COLO829 (cell line): Measurements from ENCODE around the gene POLR2E.

Experiments used
- DNase-seq: peaks from one replicate; pipeline ENCODE4 v3.0.0; 2012; ENCODE audit warnings: low spot score

Gene POLR2E

DNA sequence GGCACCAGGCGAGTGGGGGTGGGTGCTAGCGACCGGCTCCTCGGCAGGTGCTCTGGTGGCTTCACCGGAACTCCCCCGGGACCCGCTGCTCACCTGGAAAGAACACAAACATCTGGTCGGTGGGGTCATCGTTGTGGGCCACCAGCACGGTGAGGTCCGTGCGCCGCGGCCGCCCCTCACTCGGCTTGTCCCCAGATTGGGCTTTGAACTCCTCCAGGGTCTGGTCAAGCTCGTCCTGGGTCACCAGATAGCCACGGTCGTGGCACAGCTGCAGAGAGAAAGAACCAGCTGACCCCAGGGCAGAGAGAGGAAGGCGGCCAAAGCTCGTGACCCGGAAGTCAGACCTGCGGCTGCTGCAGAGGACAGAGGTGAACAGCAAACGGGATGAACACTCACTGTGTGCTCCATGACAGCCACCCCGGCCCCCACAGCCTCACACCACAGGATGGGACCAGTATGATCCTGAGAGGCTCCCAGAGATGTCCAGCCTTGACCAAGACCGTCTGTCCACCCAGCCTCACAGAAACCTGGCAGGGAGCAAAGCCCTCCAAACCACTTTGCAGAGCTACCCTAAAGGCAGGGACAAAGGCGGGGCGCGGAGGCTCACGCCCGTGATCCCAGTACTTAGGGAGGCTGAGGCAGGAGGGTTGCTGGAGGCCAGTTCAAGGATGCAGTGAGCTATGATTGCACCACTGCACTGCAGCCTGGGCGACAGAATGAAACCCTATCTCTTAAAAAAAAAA, 1.2 kb downstream of the POLR2E start:
- DNase-seq: no peak

DNA sequence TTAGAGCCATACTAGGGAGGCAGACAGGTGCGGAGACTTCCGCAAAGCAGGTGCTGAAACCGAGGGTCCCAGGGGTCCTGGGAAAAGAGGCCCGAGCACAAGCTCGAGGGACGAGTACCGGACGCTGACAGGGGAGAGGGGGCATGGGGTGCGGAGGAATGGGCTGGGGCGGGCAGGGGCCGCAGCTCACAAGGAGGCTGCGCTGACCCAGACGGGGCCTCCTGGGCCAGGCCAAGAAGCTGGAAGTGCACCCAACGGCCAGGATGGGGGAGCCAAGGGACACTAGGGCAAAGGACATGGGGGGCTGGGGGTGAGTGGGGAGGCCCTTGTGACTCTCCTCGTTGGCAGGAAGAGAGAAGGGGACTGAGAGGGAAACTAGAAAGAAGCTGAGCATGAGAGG, 1.8 kb downstream of the POLR2E start:
- no peak for DNase-seq

DNA sequence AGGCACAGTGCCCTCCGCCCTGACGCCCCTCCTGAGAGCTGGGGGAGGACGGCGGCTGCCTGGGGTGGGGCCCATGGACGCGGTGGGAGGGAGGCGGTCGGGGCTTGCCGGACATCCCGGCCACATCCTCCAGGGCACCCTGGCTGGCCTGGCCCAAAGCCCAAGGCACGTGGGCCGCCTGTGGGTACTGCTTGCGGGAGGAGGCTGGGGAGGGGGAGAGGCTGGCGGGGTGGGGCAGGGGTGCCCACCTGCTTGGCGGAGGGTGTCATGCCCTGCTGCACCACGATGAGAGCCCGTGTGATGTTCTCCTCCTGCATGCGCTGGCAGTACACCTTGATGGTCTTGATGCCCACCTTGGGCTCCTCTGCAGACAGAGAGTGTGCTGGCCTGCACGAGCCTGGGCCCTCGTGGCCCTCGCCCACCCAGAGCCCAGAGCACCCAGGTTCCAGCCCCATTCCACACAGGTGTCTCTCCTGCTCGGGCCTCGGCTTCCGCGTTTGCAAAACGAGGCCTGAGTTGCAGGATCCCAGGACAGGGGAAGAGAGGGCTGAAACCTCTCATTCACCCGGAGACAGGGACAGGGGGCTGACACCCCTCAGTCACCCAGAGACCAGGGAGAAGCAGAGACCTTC, 3.5 kb downstream of the POLR2E start:
- DNase-seq: no peak

DNA sequence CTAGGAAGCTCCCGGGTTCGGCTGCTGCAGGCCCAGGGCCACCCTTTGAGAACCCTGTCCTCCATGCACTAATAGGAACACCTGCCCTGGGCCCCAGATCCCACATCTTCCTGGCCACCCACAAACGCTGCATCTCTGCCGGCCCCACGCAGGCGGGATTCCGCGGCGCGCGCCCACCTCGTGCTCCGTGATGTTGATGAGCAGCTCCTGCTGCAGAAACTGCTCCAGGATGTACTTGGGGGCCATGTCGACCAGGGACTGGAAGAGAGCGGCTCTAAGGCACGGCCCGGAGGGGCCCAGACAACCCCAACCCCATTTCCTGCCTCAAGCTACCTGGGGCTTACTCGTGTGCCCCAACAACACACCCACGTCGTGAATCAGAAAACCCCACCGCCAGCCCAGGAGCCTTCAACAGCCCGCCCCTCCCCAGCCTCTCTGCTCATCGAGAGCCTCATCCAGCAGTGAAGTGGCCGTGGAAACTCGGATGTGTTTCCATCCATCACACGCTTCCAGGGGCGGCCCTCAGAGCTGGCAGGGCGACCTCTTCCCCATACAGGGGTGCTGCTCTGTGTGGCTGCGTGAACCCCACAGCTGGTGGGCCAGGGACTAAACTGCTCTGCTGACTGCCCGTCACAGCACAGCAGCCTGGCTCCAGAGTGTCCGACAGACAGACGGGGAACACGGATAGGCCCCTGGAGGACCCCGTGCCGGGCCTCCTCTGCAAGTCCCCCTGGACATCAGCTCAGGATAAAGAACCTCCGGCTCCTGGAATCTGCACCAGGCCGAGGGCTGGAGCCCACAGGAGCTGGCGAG, 4.2 kb downstream of the POLR2E start:
- no peak for DNase-seq

DNA sequence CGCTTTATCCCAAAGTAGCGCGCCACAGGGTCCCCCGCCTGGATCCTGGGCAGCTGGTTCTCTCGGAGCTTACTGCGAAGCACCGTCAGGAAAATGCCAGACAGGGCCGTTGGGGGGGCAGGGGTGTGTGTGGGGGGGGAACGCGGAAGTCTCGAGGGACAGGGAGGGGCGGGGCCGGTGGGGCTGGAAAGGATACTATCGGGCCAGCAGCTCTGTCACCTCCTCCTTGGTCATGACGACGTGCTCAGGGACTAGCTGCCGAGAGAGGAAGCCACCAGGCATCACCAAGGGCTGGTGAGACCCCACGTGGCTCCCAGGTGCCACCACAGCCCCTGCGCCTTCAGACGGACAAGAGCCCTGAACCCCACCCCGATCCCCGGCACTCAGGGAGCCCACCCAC, 5.3 kb downstream of the POLR2E start:
- DNase-seq: no peak

DNA sequence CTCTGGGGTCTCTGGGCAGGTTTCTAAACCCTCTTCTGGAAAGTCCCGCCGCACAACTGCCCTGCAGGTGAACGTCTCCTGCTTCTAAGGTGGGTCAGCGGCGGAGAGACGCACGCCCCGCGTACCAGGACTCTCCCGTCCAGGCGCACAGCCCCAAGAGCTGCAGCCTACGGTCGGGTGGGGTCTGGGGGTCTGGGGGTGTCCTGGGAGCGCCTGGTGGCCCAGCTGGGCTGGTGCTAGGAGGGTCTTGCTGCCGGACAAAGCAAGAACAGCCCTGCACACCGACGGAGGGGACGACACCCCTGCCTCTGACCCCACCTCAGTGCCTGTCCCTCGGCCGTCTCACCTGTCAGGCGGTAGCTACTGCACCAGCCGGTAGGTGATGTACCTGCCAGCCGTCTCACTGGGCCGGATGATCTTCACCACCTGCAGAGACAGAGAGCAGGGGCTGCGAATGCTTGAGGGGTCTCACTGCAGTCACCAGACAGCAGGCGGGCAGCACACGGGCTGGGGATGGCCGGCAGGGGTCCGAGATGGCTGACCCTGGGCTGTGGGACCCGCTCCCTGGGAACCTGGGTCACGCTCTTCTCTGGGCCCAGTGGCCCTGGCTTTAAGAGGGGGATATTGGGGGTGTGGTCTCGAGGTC, 5.9 kb downstream of the POLR2E start:
- no peak for DNase-seq

DNA sequence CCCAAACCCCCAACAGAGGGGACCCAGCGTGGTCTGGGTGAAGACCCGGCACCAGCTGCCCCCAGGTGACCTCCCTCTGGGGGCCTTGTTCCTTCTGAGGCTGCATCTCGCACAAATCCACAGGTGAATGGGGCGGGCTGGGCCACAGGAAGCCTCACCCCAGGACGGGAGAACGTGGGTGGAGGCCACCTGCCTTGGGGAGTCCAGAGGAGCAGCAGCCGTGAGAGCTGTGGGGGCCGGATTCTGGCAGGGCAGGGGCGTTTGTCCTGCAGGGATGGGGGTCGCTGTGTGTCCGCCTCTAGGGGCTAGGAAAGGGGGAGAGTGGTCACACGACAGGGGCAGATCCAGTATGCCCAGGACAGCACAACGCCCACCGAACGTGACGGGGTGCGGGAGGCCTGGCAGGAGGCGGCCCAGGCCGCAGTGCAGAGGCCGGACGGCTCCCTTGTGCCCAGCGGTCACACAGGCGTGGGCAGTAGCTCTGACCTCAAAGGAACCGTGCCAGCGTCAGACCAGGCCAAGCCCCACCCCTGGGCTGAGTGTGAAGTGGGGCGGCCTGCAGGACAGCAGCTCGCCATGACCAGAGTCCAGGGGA, 6.7 kb downstream of the POLR2E start:
- DNase-seq: no peak

DNA sequence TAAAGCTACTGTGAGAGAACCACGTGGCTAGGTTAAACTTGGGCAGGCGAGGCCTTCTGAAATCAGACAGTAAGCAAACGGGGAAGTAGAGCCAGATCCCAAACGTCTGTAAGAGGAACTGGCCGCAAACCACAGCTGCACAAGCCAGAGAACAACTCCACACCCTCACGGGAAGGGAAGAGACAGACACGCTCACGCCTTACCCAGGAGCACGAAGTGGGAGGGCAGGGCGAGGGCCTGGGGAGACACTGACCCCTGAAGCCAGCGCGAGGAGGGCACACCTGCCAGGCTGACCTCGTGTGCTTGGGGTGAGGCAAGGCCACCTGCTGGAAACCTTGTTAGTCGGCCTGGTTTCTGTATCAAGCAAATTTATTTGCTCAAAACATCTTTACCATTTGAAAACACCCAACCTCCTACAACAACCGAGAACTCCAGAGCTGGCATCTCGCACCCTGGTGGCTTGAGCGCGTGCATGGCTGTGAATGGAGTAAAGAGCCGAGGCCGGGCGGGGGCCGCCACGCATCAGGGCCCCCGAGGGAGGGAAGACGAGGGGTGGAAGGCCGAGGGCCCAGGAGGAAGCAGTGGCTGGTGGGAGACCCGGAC, 7.3 kb downstream of the POLR2E start:
- DNase-seq: no peak

DNA sequence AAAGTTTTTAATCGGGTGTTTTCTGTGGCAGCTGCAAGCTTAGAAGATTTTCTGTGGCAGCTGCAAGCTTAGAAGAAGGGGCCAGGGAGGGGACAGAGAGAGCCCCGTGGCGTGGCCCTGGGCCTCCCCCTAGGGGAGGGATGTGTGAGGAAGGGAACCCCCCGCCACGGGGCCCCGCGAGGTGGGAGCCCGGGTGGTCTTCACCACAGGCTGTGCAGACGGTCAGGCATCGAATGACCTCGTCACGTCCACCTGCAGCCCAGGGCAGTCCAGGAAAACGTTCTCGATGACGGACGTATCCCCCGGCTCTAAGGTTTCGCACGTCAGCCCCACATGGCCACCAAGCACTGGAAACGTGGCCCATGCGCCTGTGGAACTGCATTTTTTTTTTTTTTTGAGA, 8.6 kb downstream of the POLR2E start:
- no peak for DNase-seq

DNA sequence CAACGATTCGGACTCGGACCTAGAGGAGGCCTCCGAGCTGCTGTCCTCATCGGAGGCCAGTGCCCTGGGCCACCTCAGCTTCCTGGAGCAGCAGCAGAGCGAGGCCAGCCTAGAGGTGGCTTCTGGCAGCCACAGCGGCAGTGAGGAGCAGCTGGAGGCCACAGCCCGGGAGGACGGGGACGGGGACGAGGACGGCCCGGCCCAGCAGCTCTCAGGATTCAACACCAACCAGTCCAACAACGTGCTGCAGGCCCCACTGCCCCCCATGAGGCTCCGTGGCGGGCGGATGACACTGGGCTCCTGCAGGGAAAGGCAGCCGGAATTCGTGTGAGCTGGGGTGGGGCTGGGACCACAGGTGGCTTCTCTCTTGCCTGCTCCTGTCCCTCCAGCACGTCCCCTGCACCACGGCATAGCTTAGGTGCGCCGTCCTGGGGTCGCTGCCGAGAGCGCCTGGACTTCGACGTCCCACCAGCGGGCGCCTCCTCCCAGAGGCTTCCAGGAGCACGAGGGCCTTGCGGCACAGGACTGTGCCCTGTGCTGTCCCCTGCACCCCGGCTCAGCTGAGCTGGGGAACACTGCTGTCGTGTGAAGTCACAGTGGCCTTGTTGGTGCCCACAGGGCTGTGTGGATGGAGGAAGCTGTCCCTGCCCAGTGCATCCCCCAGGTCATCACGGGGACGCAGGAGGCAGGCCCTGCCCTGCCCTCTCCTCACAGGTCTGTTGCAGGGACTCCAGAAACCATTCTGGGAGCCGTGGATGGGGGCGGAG, 9.3 kb downstream of the POLR2E start:
- DNase-seq: no peak

DNA sequence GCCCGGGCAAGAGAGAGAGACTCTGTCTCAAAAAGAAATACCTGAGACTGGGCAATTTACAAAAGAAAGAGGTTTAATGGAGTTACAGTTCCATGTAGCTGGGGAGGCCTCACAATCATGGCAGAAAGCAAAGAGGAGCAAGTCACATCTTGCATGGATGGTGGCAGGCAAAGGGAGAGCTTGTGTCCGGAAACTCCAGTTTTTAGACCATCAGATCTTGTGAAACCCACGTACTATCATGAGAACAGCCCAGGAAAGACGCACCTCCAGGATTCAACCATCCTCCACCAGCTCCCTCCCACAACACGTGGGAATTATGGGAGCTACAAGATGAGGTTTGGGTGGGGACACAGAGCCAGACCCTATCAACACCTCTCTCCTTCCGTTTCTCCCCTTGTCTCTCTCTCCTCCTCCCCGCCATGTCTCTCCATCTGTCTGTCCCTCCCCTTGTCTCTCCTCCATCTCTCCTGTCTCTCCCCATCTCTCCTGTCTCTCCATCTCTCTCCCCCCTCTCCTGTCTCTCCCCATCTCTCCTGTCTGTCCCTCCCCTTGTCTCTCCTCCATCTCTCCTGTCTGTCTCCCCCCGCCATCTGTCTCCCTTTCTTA, 10.0 kb downstream of the POLR2E start:
- no peak for DNase-seq

DNA sequence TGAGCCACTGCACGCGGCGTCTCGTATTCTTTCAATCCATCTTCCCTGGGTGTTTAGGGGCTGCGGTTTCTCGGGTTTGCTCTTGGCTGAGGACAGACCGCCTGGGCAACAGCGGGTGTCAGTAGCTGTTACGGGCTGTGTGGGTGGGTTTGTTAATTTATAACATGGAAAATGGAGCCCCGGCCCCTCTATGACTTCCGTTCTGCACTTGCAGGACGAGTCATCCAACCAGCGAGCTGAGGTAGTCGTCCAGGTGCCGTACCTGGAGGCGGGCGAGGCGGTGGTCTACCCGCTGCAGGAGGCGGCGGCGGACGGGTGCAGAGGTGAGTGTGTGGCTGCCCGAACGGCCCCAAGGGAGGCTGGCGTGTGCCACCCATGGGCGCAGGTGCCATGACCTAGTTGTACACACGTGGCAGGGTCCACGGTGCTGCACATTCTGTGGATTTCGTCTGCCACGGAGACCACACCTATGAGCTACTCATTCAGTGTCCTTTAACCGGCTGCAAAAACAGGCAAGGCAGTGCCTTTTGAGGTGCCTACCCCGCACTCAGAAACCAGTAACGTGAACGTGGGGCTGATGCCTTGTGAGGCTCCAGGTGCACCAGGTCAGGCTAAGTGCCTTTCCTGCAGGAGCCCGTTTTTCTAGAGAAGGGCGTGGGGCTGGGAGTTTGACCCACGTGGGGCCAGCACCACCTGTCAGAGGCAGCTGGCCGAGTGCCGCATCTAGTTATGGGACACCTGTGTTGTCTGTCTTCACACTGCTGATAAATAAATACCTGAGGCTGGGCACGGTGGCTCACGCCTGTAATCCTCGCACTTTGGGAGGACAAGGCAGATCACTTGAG, 10.9 kb downstream of the POLR2E start:
- no peak for DNase-seq

DNA sequence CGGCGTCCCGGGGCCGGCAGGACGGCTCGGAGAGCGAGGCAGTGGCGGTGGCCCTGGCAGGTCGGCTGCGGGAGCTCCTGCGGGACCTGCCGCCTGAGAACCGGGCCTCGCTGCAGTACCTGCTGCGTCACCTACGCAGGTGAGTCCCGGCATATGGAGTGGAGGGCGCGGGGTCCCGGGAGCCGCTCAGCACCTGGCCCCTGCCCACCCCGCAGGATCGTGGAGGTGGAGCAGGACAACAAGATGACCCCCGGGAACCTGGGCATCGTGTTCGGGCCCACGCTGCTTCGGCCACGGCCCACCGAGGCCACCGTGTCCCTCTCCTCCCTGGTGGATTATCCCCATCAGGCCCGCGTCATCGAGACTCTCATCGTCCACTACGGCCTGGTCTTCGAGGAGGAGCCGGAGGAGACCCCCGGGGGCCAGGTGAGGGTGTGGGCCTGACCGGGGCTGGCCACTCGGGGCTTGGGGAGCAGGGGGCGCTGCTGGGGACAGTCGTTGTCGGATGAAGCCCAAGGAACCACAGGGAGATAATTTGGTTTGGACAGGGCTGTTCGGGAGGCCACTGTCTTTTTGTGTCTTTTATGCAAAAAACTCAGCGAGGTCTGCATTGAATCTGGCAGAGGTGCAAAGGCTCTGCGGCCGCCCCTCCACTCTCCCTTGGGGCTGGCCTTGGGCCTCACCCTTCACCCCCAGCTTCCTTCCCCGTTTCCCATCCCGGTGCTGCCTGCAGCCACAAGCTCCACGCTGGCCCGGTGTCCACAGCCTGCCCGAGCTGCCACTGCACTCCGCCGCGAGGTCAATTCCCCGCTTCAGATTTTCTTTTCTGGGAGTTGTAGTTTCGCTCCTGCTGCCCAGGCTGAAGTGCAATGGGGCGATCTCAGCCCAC, 12.0 kb downstream of the POLR2E start:
- no peak for DNase-seq

DNA sequence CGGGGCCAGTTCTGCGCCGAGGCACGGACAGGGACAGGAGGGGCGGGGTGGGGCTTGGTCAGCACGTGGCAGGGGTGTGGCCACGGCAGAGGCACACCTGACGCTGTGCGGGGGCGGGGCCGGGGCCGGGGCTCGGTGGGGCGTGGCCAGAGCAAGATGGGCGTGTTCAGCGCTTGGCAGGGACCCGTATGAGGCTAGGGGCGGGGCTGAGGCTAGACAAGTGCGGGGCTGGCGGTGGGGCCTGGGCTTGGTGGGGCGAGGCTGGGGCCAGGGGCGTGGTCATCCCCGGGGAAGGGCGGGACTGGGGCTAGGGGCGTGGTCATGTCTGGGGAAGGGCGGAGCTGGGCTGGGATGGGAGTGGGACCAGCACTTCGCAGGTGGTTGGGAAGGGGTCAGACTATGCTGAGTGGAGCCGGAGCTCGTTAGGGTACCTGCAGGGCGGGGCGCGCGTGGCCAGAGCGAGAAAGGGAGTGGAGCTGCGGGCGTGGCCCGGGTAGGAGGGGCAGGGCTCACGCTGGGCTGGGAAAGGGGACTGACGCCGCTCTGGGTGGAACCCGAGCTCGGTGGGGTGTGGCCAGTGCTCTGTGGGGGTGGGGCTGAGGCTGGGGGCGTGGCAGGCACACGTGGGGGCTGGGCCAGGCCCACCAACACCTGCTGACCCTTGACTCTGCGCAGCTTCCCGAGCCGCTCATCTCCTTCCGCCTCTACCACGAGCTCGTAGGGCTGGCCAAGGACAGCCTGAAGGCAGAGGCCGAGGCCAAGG, 12.8 kb downstream of the POLR2E start:
- peak; percentile 82 for DNase-seq

DNA sequence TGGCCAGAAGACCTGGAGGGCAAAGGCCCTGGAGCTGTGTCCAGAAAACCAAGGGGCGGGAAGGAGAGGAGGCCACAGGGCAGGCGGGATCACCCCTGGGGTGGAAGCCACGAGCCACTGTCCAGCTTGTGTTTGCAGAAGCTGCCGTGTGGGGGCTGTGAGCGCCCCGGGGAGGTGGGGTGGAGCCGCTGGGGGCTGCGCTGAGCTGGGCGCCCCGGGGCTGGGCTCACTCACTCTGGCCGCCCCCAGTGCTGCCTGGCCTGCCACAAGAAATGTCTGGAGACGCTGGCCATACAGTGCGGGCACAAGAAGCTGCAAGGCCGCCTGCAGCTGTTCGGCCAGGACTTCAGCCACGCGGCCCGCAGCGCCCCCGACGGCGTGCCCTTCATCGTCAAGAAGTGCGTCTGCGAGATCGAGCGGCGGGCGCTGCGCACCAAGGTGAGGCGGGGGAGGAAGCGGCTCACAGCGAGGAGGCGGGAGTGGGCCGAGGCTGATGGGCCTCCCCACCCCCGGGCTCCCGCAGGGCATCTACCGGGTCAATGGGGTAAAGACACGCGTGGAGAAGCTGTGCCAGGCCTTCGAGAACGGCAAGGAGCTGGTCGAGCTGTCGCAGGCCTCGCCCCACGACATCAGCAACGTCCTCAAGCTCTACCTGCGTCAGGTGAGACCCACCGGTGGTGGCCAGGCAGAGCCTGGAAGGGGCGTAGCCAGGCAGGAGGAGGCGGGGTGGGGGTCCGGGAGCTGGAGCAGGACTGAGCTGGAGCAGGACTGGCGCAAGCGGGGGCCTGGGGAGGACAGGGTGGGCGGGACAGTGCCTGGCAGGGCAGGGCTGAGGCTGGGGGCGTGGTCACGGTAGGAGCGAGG, 13.6 kb downstream of the POLR2E start:
- no peak for DNase-seq

DNA sequence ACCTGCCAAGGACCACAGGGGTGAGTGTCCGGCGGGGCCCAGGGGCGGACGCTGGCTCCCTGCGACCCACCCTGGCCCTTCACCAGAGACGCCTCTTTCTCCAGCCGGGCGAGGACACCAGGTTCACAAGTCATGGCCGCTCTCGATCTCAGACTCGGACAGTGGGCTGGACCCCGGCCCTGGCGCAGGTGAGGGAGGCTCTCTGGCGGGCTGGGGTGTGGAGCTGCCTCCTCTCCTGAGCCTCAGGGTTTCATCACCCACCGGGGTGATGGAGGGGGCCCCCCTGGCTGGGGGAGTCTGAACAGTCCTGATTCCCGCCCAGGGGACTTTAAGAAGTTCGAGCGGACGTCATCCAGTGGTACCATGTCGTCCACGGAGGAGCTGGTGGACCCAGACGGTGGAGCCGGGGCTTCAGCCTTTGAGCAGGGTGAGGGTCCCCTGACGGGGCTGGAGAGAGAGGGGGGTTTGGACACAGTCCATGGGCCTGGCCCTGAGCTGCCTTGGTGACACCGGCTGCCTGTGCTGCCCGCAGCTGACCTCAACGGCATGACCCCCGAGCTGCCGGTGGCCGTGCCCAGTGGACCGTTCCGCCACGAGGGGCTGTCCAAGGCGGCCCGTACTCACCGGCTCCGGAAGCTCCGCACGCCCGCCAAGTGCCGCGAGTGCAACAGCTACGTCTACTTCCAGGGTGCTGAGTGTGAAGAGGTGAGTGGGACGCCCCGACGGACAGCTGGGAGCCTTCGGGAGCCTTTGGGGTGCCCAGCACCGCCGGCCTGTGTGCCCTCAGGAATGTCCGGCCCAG, 14.6 kb downstream of the POLR2E start:
- DNase-seq: no peak
